Measurements from ENCODE around the gene KDM5C.

Gene KDM5C

DNA sequence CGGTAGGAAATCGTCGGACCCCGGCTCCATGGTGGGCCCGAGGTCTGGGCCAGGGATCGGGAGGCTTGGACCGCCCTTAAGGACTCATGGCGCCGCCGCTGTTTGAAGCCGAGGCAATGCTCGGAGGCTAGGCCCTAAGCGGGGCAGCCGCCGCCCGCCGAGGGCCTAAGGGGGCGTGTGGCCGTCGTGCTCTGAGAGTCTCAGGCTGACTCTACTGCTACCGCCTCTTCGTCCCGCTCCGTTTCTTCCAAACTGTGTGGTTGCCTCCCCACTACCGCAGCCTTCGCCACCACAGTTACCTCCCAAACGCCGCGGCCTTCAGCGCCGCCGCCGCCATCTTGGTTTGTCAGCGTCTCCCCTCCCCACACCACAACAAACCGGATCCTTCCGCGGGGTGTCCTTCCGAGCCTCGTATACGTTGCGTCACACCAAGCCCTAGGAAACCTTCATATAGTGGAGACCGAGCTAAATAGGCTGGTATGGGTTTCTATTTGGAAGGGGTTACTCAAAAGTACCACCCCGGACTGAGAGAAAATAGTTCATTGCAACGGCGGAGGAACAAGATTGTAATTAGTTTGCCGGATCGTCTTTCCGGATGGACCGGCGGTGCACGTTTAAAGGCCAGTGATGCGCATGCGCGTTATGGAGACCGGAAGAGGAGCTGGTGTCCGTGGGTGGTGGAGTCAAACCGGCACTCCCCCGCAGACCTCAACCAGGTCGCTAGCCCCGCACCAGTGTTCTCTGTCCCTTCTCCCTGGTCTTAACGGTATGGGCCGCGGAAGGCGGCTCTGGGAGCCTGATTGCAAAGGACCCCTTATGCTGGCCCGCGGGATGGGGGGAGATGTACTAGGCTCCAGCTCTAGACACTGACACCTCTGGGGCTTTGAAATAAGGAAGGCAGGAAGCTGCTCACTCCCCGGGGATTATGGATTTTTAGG is at the start of gene KDM5C:
TSS of gene KDM5C (minus strand) at position 348 of the 938 bp plus-strand sequence. CDS start at position 30, 318 bp downstream.
- peak; percentile 99 for DNase-seq (ENCODE audit: low spot score)

- no peak for DNase-seq (ENCODE audit: low spot score)
These were observed 47.9 kb upstream of the KDM5C start for GRCh38 chrX:53272808-53273337.

- DNase-seq (ENCODE audit: low spot score), result no peak
These were observed 44.6 kb upstream of the KDM5C start for GRCh38 chrX:53269536-53270107.

- DNase-seq (ENCODE audit: low spot score), result no peak
These were observed 43.2 kb upstream of the KDM5C start for GRCh38 chrX:53268173-53268572.

DNA sequence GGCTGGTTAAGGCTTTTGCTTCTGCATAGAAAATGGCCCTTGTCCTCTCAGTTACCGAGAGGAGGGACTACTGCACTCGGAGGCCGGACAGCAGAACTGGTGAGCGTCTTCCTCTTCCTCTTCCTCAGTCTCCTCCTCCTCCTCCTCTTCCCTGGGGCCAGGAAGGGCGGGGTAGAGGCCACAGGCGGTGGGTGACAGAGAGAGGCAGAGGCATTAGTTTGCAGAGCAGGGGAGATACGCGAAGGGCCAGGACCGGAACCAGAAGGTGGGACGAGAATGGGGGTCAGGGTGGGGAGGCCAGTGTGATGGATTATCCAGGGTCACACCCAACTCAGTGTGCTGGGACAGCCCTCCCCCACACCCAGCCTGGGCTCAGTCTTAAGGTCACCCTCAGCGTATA is 41.9 kb upstream of the KDM5C start:
- no peak for DNase-seq (ENCODE audit: low spot score)

DNA sequence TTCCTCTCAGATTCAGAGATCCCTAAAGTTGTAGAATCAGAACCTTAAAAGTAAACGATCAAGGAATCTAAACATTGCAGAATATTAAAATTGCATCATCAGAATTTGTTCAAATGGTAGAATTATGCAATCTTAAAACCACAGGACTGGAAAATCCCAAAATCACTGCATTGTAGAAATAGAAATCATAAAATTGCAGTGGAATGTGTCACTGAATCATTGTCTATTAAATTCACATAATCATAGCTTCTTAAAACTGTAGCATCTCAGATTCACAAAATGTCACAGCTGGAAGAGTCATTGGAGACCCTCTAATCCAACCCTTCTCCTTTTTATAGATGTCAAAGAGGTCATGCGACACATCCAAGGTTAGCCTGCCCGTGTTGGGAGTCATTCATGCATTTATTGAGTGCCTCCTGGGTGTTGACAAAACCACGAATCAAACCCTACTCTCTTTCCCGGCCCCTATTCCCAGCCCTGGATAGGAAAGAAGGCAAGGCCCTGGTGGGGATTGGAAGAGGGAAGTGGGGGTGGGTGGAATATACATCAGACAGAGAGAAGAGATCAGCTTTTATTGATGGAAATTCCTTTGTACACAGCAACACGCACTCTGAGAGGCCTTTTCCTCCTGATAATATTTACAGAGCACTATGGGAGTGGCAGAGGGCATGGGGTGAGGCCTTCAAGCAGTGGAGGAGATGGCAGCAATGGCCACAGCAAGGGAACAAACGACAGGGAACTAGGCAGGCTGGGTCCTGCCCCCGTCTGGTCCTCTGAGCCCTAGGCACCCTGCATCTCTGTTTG is 41.0 kb upstream of the KDM5C start:
- peak; percentile 45 for DNase-seq (ENCODE audit: low spot score)

GRCh38 chrX:53263597-53264094 is 38.6 kb upstream of the KDM5C start:
- DNase-seq (ENCODE audit: low spot score), result peak; percentile 61

DNA sequence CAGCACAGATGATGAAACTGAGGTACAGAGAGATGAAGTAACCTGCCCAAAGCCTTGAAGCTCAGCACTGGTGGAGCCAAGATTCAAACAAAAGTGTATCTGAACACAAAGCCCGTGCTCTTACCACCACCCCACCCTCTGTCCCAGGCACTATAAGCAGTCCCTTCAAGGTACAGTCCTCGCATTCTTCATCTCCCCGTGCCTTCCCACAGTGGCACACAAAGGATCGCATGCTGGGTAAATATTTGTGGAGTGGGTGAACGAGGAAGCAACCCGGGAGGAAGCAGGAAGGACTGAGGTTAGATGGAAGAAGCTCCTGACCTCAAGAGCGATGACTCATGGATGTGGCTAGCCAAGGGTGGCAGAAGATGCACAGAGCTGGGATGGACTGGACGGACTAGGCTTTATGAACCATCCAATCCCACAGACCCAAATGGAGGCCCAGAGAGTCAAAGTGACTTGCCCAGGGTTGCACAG is 37.9 kb upstream of the KDM5C start:
- DNase-seq (ENCODE audit: low spot score), result peak; percentile 76

- no peak for DNase-seq (ENCODE audit: low spot score)
These were observed 37.3 kb upstream of the KDM5C start for GRCh38 chrX:53262189-53262917.

GRCh38 chrX:53261355-53261972 is 36.5 kb upstream of the KDM5C start:
- DNase-seq (ENCODE audit: low spot score), result no peak

DNA sequence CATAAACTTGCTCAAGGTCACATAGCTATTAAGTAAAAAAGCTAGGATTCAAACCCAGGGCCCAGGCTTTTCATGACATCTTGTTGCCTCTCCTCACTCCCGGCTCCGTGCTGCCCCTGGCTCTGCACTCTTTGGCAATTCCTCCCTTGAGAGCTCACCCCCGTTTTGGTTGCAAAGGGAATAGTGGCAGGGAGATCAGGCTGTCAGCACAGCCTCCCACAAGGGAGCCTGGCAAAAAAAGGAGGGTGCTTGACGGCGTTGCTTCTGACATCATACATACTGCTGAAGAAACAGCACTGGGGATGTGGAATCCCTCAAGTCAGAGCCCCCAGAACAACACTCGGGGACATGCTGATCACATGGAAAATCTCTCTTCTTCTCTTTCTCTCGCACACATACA is 35.8 kb upstream of the KDM5C start:
- no peak for DNase-seq (ENCODE audit: low spot score)

DNA sequence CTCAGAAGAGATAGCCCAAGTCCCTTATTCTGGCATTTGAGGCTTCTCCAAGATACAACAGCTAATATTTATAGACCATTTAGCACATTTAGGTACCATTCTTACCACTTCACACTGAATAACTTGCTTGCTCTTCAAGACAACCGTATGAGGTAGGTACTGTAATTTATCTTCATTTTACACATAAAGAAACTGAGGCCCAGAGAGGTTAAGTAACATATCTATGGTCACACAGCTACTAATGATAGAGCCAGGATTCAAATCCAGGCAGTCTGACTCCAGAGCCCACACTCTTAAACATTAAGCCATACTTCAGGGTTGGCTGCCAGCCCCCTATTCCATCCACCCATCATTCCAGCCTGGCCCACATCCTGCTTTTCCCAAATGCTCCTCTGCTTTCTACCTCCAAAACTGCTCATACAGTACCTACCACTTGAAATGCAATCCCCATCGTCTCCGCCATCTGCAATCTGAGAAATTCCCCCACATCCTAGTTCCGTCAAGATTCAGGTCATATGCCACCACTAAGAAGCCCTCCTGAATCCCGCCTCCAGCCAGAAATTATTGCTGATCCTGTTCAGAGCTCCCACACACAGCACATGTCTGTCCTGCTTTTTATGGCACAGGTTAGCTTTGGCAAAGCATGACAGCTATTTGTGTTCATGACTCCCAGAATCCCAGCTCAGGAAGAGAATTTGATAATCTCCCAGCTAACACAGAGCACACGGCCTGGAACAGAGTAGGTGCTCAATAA is 32.8 kb upstream of the KDM5C start:
- no peak for DNase-seq (ENCODE audit: low spot score)

GRCh38 chrX:53257166-53257565 is 32.2 kb upstream of the KDM5C start:
- no peak for DNase-seq (ENCODE audit: low spot score)

DNA sequence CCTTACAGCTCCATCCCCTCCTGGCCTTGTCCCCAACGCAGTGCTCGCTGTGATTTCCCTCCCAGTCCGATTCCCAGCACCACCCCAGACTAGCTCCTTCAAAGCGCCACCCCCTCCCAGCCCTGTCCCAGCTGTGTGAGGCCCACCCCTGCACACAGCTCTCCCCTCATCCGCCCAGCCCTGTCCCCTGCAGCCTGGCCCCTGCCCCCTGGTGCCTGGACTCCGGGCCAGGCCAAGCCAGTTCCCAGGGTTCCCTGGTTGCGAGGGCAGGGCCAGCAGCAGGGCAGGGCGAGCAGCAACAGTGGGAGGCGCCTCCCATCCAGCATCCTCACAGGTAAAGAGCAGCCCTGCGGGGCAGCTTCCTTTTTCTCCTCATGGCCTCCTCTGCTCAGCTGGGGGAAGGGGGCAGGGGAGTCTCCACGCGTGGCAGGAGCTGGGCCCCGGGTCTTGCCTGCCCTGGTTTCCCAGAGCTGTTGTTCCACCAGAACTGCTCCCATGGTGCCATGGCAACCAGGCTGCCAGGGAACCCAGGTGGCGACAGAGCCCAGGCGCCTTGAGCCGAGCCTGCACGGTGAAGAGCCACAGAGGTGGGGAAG is 31.5 kb upstream of the KDM5C start:
- DNase-seq (ENCODE audit: low spot score), result no peak

- no peak for DNase-seq (ENCODE audit: low spot score)
These were observed 30.8 kb upstream of the KDM5C start for GRCh38 chrX:53255738-53256191.

GRCh38 chrX:53254570-53255461 is 29.8 kb upstream of the KDM5C start:
- DNase-seq (ENCODE audit: low spot score), result no peak

- no peak for DNase-seq (ENCODE audit: low spot score)
These were observed 28.4 kb upstream of the KDM5C start for GRCh38 chrX:53253293-53254020.

DNA sequence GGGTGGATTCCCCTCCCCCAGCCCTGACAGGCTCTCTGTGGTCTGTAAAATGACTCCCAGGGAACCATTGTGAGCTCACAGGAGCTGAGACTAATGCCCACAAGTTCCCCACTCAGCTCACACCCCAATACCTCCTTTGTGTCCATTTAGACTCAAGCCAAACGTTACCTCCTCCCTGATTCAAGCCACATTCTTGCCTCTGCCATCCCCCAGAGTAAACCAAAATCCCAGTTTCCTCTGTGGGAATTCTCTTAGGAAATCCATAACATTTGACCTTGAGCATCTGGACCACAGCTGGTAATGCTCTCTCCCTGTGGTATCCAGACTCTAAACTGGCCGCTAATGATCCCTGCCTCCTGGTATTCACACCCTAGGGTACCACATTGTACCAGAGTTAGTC is 26.3 kb upstream of the KDM5C start:
- DNase-seq (ENCODE audit: low spot score), result peak; percentile 25

All from AG08395 (cell line).